Panc1 (cell line): ENCODE data around the gene IRF2. TPM values are rescaled to one million over a fixed set of nuclear protein-coding genes. Genes with fewer than 3 reads are reported as not detected.

Experiments used
- ATAC-seq: fragments of 200-7000 bp; cut with Tn5 transposase; 2 replicates; pipeline ENCODE4 v1.9.1; 2020; ENCODE audit warnings: mild to moderate bottlenecking, moderate library complexity
- BruUV-seq: library from RNA; stranded (reverse); fragments of 400-500 nt; replicated peaks from 2 replicates; lab custom pipeline; 2021; lab: Mats Ljungman, UMichigan
- CTCF ChIA-PET: fragments of 300-600 bp; sonication (Branson Sonifier 250); formaldehyde crosslinking; loops from one replicate; lab custom pipeline; 2022; ENCODE audit warnings: antibody characterized with exemption; lab: Charles Lee
- POLR2A ChIA-PET: fragments of 300-600 bp; sonication (Branson Sonifier 250); formaldehyde crosslinking; loops from one replicate; lab custom pipeline; 2022; ENCODE audit warnings: antibody characterized with exemption; lab: Charles Lee
- DNase-seq: peaks from one replicate; pipeline ENCODE4 v3.0.0-alpha.2; 2010; ENCODE audit warnings: low read depth, low spot score
- H3K27ac ChIP-seq: 2 replicates; pipeline ENCODE4 v1.5.1; 2011; ENCODE audit warnings: mild to moderate bottlenecking, low read length, inconsistent platforms
- H3K27me3 ChIP-seq: fragments of 200-500 bp; sonication (Bioruptor generic); 2 replicates; pipeline ENCODE4 v1.6.0; 2014; ENCODE audit warnings: low read length, inconsistent platforms; ENCODE audit not compliant: control insufficient read depth, insufficient read depth
- H3K36me3 ChIP-seq: fragments of 200-500 bp; sonication (Bioruptor generic); 2 replicates; pipeline ENCODE4 v1.5.1; 2014; ENCODE audit warnings: inconsistent platforms, mild to moderate bottlenecking, low read length, moderate library complexity; ENCODE audit not compliant: control insufficient read depth, insufficient read depth
- H3K4me1 ChIP-seq: 2 replicates; pipeline ENCODE4 v1.5.1; 2011; ENCODE audit warnings: inconsistent platforms, mild to moderate bottlenecking, low read length, moderate library complexity; ENCODE audit not compliant: control insufficient read depth, insufficient read depth
- H3K4me3 ChIP-seq, 2 experiments: 2 replicates each; pipeline ENCODE4 v1.5.1; 2011 to 2012; ENCODE audit warnings: low read depth in 2 of 2, low read length in 2 of 2, mild to moderate bottlenecking in 2 of 2, inconsistent platforms in 1 of 2, moderate library complexity in 1 of 2
- H3K9me3 ChIP-seq: fragments of 200-500 bp; sonication (Bioruptor generic); 2 replicates; pipeline ENCODE4 v1.5.1; 2014; ENCODE audit warnings: low read depth, mild to moderate bottlenecking, inconsistent platforms, low read length, moderate library complexity; ENCODE audit not compliant: control insufficient read depth, insufficient read depth
- POLR2AphosphoS5 ChIP-seq: IDR thresholded peaks from 2 replicates; pipeline ENCODE4 v1.6.1; 2012; ENCODE audit warnings: mild to moderate bottlenecking, low read depth, low read length, moderate library complexity
- SIN3A ChIP-seq: IDR thresholded peaks from 2 replicates; pipeline ENCODE4 v1.6.1; 2012; ENCODE audit warnings: low read depth, mild to moderate bottlenecking, low read length, moderate library complexity, borderline replicate concordance; ENCODE audit not compliant: insufficient read depth
- TCF7L2 ChIP-seq: IDR thresholded peaks from 2 replicates; pipeline ENCODE4 v1.6.1; 2011; ENCODE audit warnings: mild to moderate bottlenecking, low read depth, low read length, inconsistent platforms
- in situ Hi-C: cut with HindIII; loops from 2 replicates; pipeline ENCODE4 v1.10.0; 2016; ENCODE audit warnings: low sequenced_read_pairs, low pct_unique_long_range_greater_than_20kb
- intact Hi-C: fragments of 100-400 bp; cut with micrococcal nuclease; formaldehyde crosslinking; loops from one replicate; pipeline ENCODE4 v1.10.0; 2022; ENCODE audit not compliant: unreplicated experiment
- total RNA-seq: library from RNA; stranded (reverse); gene quantifications from one replicate; pipeline ENCODE4 v1.2.1, GENCODE V29; 2021; ENCODE audit not compliant: unreplicated experiment
- TF ChIP-seq, protein P1 (sequence below): fragments of 450-650 bp; IDR thresholded peaks from 2 replicates; pipeline ENCODE4 v1.5.1; 2017; ENCODE audit warnings: mild to moderate bottlenecking
- TF ChIP-seq, protein P2 (sequence below), 2 experiments: IDR thresholded peaks; 2 replicates each; pipeline ENCODE4 v1.6.1; 2011 to 2012; ENCODE audit warnings: low read depth in 2 of 2, control low read depth in 1 of 2, low read length in 1 of 2, mild to moderate bottlenecking in 1 of 2, moderate library complexity in 1 of 2; ENCODE audit not compliant: insufficient read depth in 1 of 2

Gene IRF2
- total RNA-seq, 1 experiment from 2014 or later, result 16.2 TPM

DNA sequence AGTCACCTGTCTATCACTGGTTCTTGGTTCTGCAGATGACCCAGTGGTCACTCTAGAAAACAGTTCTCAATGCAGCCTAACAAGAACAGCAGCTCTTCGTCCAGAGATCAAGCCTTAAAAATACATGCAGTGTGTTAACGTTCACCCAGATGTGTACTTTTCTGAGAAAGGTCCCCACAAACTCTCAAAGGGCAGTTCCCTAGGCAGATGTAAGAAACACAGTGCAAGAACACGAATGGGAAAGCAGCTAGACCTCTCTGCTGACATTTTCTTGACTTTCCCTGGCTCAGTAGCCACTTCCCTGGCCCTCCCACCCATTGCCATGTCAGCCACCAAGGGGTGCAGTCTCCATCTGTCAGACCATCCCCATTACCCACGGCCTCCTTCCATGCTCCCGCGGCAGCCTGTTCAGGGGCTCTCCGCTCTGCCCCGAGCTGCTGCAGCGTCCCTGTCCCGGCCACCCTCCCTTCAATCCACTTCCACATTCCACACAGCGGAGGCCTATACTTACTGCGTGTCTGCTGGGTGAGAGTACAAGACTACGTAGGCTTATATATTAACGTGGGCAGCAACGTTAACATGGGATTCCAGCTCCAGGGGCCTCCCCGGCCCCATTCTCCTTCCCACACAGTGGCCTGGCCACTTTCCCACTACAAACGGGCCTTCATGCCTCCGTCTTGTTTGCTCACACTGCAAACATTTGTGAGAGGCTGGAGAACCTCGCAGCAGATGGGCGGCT is 34.3 kb downstream of the IRF2 start:
- no TSS peak for BruUV-seq
- intact Hi-C loops (no loop called here), in situ Hi-C loops (no loop called here)
- POLR2A ChIA-PET, result no interaction called here
- no peaks in the 10 kb centered on the region for H3K27me3 ChIP-seq
- no peak overlapping the region for H3K27ac ChIP-seq
- DNase-seq (no peak), ATAC-seq (no peak)
- no peak overlapping the region for H3K4me3 ChIP-seq
- H3K36me3 ChIP-seq, result no peaks in the 10 kb centered on the region
- TF ChIP-seq, protein P1, sequence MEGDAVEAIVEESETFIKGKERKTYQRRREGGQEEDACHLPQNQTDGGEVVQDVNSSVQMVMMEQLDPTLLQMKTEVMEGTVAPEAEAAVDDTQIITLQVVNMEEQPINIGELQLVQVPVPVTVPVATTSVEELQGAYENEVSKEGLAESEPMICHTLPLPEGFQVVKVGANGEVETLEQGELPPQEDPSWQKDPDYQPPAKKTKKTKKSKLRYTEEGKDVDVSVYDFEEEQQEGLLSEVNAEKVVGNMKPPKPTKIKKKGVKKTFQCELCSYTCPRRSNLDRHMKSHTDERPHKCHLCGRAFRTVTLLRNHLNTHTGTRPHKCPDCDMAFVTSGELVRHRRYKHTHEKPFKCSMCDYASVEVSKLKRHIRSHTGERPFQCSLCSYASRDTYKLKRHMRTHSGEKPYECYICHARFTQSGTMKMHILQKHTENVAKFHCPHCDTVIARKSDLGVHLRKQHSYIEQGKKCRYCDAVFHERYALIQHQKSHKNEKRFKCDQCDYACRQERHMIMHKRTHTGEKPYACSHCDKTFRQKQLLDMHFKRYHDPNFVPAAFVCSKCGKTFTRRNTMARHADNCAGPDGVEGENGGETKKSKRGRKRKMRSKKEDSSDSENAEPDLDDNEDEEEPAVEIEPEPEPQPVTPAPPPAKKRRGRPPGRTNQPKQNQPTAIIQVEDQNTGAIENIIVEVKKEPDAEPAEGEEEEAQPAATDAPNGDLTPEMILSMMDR, result no peak
- no peak for TF ChIP-seq POLR2AphosphoS5
- no peaks in the 10 kb centered on the region for H3K9me3 ChIP-seq
- peaks cover 6% of the 10 kb centered on the region for H3K4me1 ChIP-seq
- CTCF ChIA-PET, result no interaction called here

DNA sequence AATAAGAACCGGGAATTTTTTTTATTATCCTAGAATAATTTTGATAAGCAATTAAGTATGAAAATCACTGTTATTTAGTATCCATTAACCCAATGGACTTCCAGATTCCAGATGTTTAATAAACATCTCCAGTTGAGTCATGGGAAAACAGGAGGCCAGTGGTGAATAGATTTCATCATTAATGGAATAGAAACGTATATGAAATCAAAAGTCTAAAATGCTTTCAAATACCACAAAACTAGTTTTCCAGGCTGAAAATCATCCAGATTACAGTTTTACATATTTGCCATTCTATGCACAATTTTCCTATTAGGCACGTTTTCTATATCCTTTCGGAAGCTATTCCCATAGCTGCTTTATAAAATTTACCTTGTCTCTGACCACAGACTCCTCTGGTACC is 35.0 kb downstream of the IRF2 start:
- in situ Hi-C loops, result no loop called here
- BruUV-seq, result no TSS peak
- CTCF ChIA-PET, result no interaction called here
- Histone ChIP-seq H3K9me3 (no peaks in the 10 kb centered on the region), H3K27ac (no peak overlapping the region), H3K4me1 (peaks cover 6% of the 10 kb centered on the region), H3K27me3 (no peaks in the 10 kb centered on the region), H3K4me3 (no peak overlapping the region), H3K36me3 (no peaks in the 10 kb centered on the region)
- POLR2A ChIA-PET, result no interaction called here
- intact Hi-C loops, result no loop called here
- ATAC-seq, result no peak
- TF ChIP-seq TCF7L2, result no peak
- no peak for TF ChIP-seq SIN3A
- no peak for TF ChIP-seq POLR2AphosphoS5
- DNase-seq, result no peak

DNA sequence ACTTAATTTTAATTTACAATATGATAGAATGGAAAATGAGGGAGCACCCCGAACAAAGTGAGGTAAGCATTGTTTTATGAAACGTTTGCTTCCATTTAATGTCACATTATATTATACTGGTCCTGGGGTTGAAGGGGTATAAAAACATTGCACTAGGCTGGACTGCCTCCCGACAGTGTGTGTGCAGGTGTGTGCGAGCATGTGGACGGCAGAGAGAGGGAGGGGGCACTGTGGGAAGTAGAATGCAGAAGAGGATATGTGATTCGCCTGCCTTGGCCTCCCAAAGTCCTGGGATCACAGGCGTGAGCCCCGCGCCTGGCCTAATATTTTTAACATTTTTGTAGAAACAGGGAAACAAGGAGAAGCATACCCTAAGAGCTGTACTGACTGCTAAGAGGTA is 36.0 kb downstream of the IRF2 start:
- Histone ChIP-seq H3K27ac (no peak overlapping the region), H3K4me3 (no peak overlapping the region), H3K36me3 (no peaks in the 10 kb centered on the region), H3K27me3 (no peaks in the 10 kb centered on the region), H3K9me3 (no peaks in the 10 kb centered on the region), H3K4me1 (peaks cover 6% of the 10 kb centered on the region)
- ChIA-PET POLR2A (interaction anchor here (0.7 kb wide), 1 partner anchor 19 kb away, joined by 8 read pairs; no protein-coding TSS in a partner anchor), CTCF (no interaction called here)
- intact Hi-C loops, result no loop called here
- ATAC-seq, result no peak
- DNase-seq, result no peak
- TF ChIP-seq, protein P1, result no peak
- TF ChIP-seq, protein P2, sequence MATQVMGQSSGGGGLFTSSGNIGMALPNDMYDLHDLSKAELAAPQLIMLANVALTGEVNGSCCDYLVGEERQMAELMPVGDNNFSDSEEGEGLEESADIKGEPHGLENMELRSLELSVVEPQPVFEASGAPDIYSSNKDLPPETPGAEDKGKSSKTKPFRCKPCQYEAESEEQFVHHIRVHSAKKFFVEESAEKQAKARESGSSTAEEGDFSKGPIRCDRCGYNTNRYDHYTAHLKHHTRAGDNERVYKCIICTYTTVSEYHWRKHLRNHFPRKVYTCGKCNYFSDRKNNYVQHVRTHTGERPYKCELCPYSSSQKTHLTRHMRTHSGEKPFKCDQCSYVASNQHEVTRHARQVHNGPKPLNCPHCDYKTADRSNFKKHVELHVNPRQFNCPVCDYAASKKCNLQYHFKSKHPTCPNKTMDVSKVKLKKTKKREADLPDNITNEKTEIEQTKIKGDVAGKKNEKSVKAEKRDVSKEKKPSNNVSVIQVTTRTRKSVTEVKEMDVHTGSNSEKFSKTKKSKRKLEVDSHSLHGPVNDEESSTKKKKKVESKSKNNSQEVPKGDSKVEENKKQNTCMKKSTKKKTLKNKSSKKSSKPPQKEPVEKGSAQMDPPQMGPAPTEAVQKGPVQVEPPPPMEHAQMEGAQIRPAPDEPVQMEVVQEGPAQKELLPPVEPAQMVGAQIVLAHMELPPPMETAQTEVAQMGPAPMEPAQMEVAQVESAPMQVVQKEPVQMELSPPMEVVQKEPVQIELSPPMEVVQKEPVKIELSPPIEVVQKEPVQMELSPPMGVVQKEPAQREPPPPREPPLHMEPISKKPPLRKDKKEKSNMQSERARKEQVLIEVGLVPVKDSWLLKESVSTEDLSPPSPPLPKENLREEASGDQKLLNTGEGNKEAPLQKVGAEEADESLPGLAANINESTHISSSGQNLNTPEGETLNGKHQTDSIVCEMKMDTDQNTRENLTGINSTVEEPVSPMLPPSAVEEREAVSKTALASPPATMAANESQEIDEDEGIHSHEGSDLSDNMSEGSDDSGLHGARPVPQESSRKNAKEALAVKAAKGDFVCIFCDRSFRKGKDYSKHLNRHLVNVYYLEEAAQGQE (IDR thresholded peaks at IDR 0.05; ENCODE audit: insufficient read depth in 1 of 2, low read depth in 2 of 2, low read length in 1 of 2), result no peak
- TF ChIP-seq TCF7L2, result no peak
- TF ChIP-seq POLR2AphosphoS5, result no peak
- TF ChIP-seq SIN3A, result no peak
- no TSS peak for BruUV-seq
- in situ Hi-C loops, result no loop called here
